Panc1 (cell line): Measurements from ENCODE around the gene TBC1D22A. TPM values are rescaled to one million over a fixed set of nuclear protein-coding genes. Genes with fewer than 3 reads are reported as not detected.

Experiments used
- ATAC-seq: fragments of 200-7000 bp; cut with Tn5 transposase; 2 replicates; pipeline ENCODE4 v1.9.1; 2020; ENCODE audit warnings: mild to moderate bottlenecking, moderate library complexity
- BruUV-seq: library from RNA; stranded (reverse); fragments of 400-500 nt; replicated peaks from 2 replicates; lab custom pipeline; 2021; lab: Mats Ljungman, UMichigan
- CTCF ChIA-PET: fragments of 300-600 bp; sonication (Branson Sonifier 250); formaldehyde crosslinking; loops from one replicate; lab custom pipeline; 2022; ENCODE audit warnings: antibody characterized with exemption; lab: Charles Lee
- POLR2A ChIA-PET: fragments of 300-600 bp; sonication (Branson Sonifier 250); formaldehyde crosslinking; loops from one replicate; lab custom pipeline; 2022; ENCODE audit warnings: antibody characterized with exemption; lab: Charles Lee
- DNase-seq: peaks from one replicate; pipeline ENCODE4 v3.0.0-alpha.2; 2010; ENCODE audit warnings: low read depth, low spot score
- H3K27ac ChIP-seq: 2 replicates; pipeline ENCODE4 v1.5.1; 2011; ENCODE audit warnings: mild to moderate bottlenecking, low read length, inconsistent platforms
- H3K27me3 ChIP-seq: fragments of 200-500 bp; sonication (Bioruptor generic); 2 replicates; pipeline ENCODE4 v1.6.0; 2014; ENCODE audit warnings: low read length, inconsistent platforms; ENCODE audit not compliant: control insufficient read depth, insufficient read depth
- H3K36me3 ChIP-seq: fragments of 200-500 bp; sonication (Bioruptor generic); 2 replicates; pipeline ENCODE4 v1.5.1; 2014; ENCODE audit warnings: inconsistent platforms, mild to moderate bottlenecking, low read length, moderate library complexity; ENCODE audit not compliant: control insufficient read depth, insufficient read depth
- H3K4me1 ChIP-seq: 2 replicates; pipeline ENCODE4 v1.5.1; 2011; ENCODE audit warnings: inconsistent platforms, mild to moderate bottlenecking, low read length, moderate library complexity; ENCODE audit not compliant: control insufficient read depth, insufficient read depth
- H3K4me3 ChIP-seq, 2 experiments: 2 replicates each; pipeline ENCODE4 v1.5.1; 2011 to 2012; ENCODE audit warnings: low read depth in 2 of 2, low read length in 2 of 2, mild to moderate bottlenecking in 2 of 2, inconsistent platforms in 1 of 2, moderate library complexity in 1 of 2
- H3K9me3 ChIP-seq: fragments of 200-500 bp; sonication (Bioruptor generic); 2 replicates; pipeline ENCODE4 v1.5.1; 2014; ENCODE audit warnings: low read depth, mild to moderate bottlenecking, inconsistent platforms, low read length, moderate library complexity; ENCODE audit not compliant: control insufficient read depth, insufficient read depth
- CTCF ChIP-seq: fragments of 450-650 bp; IDR thresholded peaks from 2 replicates; pipeline ENCODE4 v1.5.1; 2017; ENCODE audit warnings: mild to moderate bottlenecking
- POLR2AphosphoS5 ChIP-seq: IDR thresholded peaks from 2 replicates; pipeline ENCODE4 v1.6.1; 2012; ENCODE audit warnings: mild to moderate bottlenecking, low read depth, low read length, moderate library complexity
- REST ChIP-seq, 2 experiments: IDR thresholded peaks; 2 replicates each; pipeline ENCODE4 v1.6.1; 2011 to 2012; ENCODE audit warnings: low read depth in 2 of 2, control low read depth in 1 of 2, low read length in 1 of 2, mild to moderate bottlenecking in 1 of 2, moderate library complexity in 1 of 2; ENCODE audit not compliant: insufficient read depth in 1 of 2
- SIN3A ChIP-seq: IDR thresholded peaks from 2 replicates; pipeline ENCODE4 v1.6.1; 2012; ENCODE audit warnings: low read depth, mild to moderate bottlenecking, low read length, moderate library complexity, borderline replicate concordance; ENCODE audit not compliant: insufficient read depth
- TCF7L2 ChIP-seq: IDR thresholded peaks from 2 replicates; pipeline ENCODE4 v1.6.1; 2011; ENCODE audit warnings: mild to moderate bottlenecking, low read depth, low read length, inconsistent platforms
- in situ Hi-C: cut with HindIII; loops from 2 replicates; pipeline ENCODE4 v1.10.0; 2016; ENCODE audit warnings: low sequenced_read_pairs, low pct_unique_long_range_greater_than_20kb
- intact Hi-C: fragments of 100-400 bp; cut with micrococcal nuclease; formaldehyde crosslinking; loops from one replicate; pipeline ENCODE4 v1.10.0; 2022; ENCODE audit not compliant: unreplicated experiment
- total RNA-seq: library from RNA; stranded (reverse); gene quantifications from one replicate; pipeline ENCODE4 v1.2.1, GENCODE V29; 2021; ENCODE audit not compliant: unreplicated experiment

The TBC1D22A gene
- total RNA-seq, 1 experiment from 2014 or later: 28.7 TPM

DNA sequence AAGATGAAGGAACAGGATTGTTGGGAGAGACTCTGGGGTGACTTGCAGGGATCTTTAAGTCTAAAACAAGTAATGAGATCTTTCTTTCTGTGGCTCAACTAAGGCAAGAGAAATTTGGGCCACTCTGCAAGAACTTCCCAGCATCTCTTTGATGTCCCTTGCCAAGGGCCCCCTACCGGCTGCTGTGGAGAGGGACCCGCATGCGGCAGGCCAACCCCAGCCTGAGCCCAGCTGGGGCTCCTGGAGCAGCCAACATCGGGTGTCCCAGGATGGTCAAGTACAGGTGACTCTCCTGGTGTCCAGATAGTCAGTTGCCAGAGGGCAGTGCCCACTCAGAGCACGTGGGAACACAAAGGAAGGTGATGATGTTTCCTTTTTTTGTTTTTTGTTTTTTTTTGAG lies 363.2 kb downstream of the TBC1D22A start:
- in situ Hi-C loops: no loop called here
- ChIA-PET POLR2A (no interaction called here), CTCF (interaction anchor here (0.7 kb wide), 1 partner anchor 56 kb away, joined by 3 read pairs; no protein-coding TSS in a partner anchor)
- H3K36me3 ChIP-seq: no peaks in the 10 kb centered on the region
- H3K27me3 ChIP-seq: no peaks in the 10 kb centered on the region
- no peak for TF ChIP-seq SIN3A
- peak; percentile 66 for TF ChIP-seq TCF7L2
- H3K9me3 ChIP-seq: no peaks in the 10 kb centered on the region
- no peak overlapping the region for H3K4me3 ChIP-seq
- no peak overlapping the region for H3K27ac ChIP-seq
- ATAC-seq (peak; percentile 64; the same call in 1 of the 2 replicates), DNase-seq (no peak)
- no peaks in the 10 kb centered on the region for H3K4me1 ChIP-seq
- intact Hi-C loops: no loop called here
- BruUV-seq: no TSS peak

DNA sequence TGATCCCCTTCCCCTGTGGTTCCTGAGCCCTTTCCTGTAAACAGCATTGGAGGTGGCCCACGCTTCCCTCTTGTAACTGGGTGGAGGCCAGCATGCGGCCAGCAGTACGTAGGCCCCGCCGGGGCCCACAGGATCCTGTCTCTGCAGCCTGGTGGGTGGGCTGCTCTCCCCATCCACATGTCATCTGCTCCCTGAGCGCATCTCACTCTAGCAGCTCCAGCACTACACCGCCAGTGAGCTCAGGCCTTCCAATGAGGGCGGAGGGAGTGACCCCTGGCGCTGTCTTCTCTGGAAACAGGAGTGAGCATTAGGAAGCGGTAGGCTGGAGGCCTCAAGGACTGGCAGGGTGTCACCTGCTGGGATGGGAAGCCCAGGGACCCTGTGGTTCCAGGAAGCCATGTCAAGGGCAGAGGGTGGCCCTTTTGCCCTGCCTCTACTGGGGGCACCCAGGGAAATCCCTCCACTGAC lies 363.9 kb downstream of the TBC1D22A start:
- Histone ChIP-seq H3K4me1 (no peaks in the 10 kb centered on the region), H3K4me3 (no peak overlapping the region), H3K27ac (no peak overlapping the region), H3K27me3 (no peaks in the 10 kb centered on the region), H3K36me3 (no peaks in the 10 kb centered on the region), H3K9me3 (no peaks in the 10 kb centered on the region)
- POLR2A ChIA-PET: interaction anchor here (0.7 kb wide), 1 partner anchor 328 kb away, joined by 6 read pairs; no protein-coding TSS in a partner anchor
- DNase-seq (no peak), ATAC-seq (peak; percentile 60)
- BruUV-seq: no TSS peak
- in situ Hi-C loops (no loop called here), intact Hi-C loops (no loop called here)
- TF ChIP-seq REST (IDR thresholded peaks at IDR 0.05; ENCODE audit: insufficient read depth in 1 of 2, low read depth in 2 of 2, low read length in 1 of 2): no peak
- TF ChIP-seq POLR2AphosphoS5: no peak
- TF ChIP-seq SIN3A: no peak
- no peak for TF ChIP-seq TCF7L2
- TF ChIP-seq CTCF: no peak
- CTCF ChIA-PET: no interaction called here

DNA sequence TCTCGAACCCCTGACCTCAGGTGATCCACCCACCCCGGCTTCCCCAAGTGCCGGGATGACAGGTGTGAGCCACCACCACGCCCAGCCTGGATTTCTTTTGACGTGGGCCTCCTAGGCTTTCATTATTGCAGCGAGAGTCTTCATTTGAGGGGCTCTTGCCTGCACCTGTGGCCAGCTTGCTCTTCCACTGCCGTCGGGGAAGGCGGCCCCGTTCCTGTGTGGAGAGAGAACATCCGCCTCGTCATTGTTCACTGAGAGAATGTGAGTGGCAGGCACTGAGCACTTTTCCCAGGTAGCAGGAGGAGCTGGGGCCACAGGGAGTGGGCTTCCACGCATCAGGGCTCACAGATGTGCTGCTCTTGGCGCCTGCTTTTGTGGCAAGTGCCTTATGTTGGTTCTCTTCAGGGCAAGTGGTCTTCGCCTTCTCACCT lies 365.0 kb downstream of the TBC1D22A start:
- no peaks in the 10 kb centered on the region for H3K36me3 ChIP-seq
- ChIA-PET POLR2A (no interaction called here), CTCF (interaction anchor here (0.6 kb wide), 1 partner anchor 23 kb away, joined by 3 read pairs; no protein-coding TSS in a partner anchor)
- no peak for ATAC-seq
- intact Hi-C loops (no loop called here), in situ Hi-C loops (no loop called here)
- no peaks in the 10 kb centered on the region for H3K9me3 ChIP-seq
- no peak for DNase-seq
- H3K27me3 ChIP-seq: no peaks in the 10 kb centered on the region
- no peak overlapping the region for H3K27ac ChIP-seq
- H3K4me3 ChIP-seq: no peak overlapping the region
- BruUV-seq: no TSS peak
- no peaks in the 10 kb centered on the region for H3K4me1 ChIP-seq
- TF ChIP-seq REST (IDR thresholded peaks at IDR 0.05; ENCODE audit: insufficient read depth in 1 of 2, low read depth in 2 of 2, low read length in 1 of 2) (no peak), CTCF (no peak), TCF7L2 (no peak), SIN3A (no peak), POLR2AphosphoS5 (no peak)
